GM19468 (cell line): ENCODE measurements around the gene C3orf20.

ENCODE experiments used
- ATAC-seq: cut with Tn5 transposase; IDR thresholded peaks from one replicate; pipeline ENCODE4 v1.9.1; 2021; ENCODE audit warnings: mild to moderate bottlenecking, moderate library complexity, moderate number of reproducible peaks; ENCODE audit not compliant: unreplicated experiment; ENCODE audit errors: extremely low read depth

The C3orf20 gene

GRCh38 chr3:14689247-14689980, 14.5 kb downstream of the C3orf20 start:
- no peak for ATAC-seq

- ATAC-seq, result no peak
Measured at GRCh38 chr3:14691239-14691638, 16.3 kb downstream of the C3orf20 start.

- ATAC-seq, result no peak
Measured at GRCh38 chr3:14691719-14692118, 16.8 kb downstream of the C3orf20 start.

- ATAC-seq, result no peak
Measured at GRCh38 chr3:14698601-14699244, 23.8 kb downstream of the C3orf20 start.

- no peak for ATAC-seq
Measured at GRCh38 chr3:14699643-14700042, 24.7 kb downstream of the C3orf20 start.

- ATAC-seq, result no peak
Measured at GRCh38 chr3:14700891-14701290, 25.9 kb downstream of the C3orf20 start.

GRCh38 chr3:14701676-14702075, 26.7 kb downstream of the C3orf20 start:
- ATAC-seq, result no peak

- ATAC-seq, result no peak
Measured at GRCh38 chr3:14703128-14703750, 28.3 kb downstream of the C3orf20 start.

- ATAC-seq, result no peak
Measured at GRCh38 chr3:14703791-14704190, 28.9 kb downstream of the C3orf20 start.

- ATAC-seq, result no peak
Measured at GRCh38 chr3:14706096-14706495, 31.2 kb downstream of the C3orf20 start.

GRCh38 chr3:14716591-14716990, 41.6 kb downstream of the C3orf20 start:
- no peak for ATAC-seq

- ATAC-seq, result no peak
Measured at GRCh38 chr3:14717307-14717706, 42.4 kb downstream of the C3orf20 start.

GRCh38 chr3:14718539-14718938, 43.6 kb downstream of the C3orf20 start:
- no peak for ATAC-seq

GRCh38 chr3:14719006-14719405, 44.1 kb downstream of the C3orf20 start:
- ATAC-seq, result no peak

GRCh38 chr3:14721126-14721864, 46.4 kb downstream of the C3orf20 start:
- no peak for ATAC-seq

- ATAC-seq, result no peak
Measured at GRCh38 chr3:14725013-14725412, 50.1 kb downstream of the C3orf20 start.

GRCh38 chr3:14725564-14726440, 50.9 kb downstream of the C3orf20 start:
- no peak for ATAC-seq

- no peak for ATAC-seq
Measured at GRCh38 chr3:14726441-14726780, 51.5 kb downstream of the C3orf20 start.

GRCh38 chr3:14728113-14728512, 53.2 kb downstream of the C3orf20 start:
- ATAC-seq, result no peak
